IMR-90 (cell line): ENCODE results near the gene TAPBP. TPM values are rescaled to one million over a fixed set of nuclear protein-coding genes. Genes with fewer than 3 reads are reported as not detected.

Experiments
- ATAC-seq: fragments of 200-7000 bp; cut with Tn5 transposase; 2 replicates; pipeline ENCODE4 v1.9.1; 2020; ENCODE audit warnings: low read depth, mild to moderate bottlenecking, moderate library complexity
- BruUV-seq: library from RNA; stranded (reverse); fragments of 400-500 nt; replicated peaks from 2 replicates; lab custom pipeline; 2021; lab: Mats Ljungman, UMichigan
- CTCF ChIA-PET: fragments of 300-600 bp; formaldehyde crosslinking; extraction: SDS; loops from one replicate; lab custom pipeline; 2021; ENCODE audit warnings: antibody characterized with exemption; lab: Yijun Ruan, JAX
- POLR2A ChIA-PET: fragments of 300-600 bp; sonication (Branson Sonifier 250); formaldehyde crosslinking; loops from one replicate; lab custom pipeline; 2022; ENCODE audit warnings: antibody characterized with exemption; ENCODE audit not compliant: unreplicated experiment; lab: Charles Lee
- DNase-seq: peaks from one replicate; pipeline ENCODE4 v3.0.0; 2013
- H2AFZ ChIP-seq: replicated peaks from 2 replicates; pipeline ENCODE3; 2013; ENCODE audit warnings: low read length, mild to moderate bottlenecking; ENCODE audit not compliant: poor library complexity
- H2AK5ac ChIP-seq: 2 replicates; pipeline ENCODE4 v1.6.1; 2013; ENCODE audit warnings: low read depth, low read length, inconsistent platforms
- H2AK9ac ChIP-seq: replicated peaks from 2 replicates; pipeline ENCODE3; 2013; ENCODE audit warnings: mild to moderate bottlenecking, low read depth, low read length, moderate library complexity; ENCODE audit not compliant: poor library complexity
- H2BK120ac ChIP-seq: 2 replicates; pipeline ENCODE4 v1.6.1; 2013; ENCODE audit warnings: low read depth, low read length, inconsistent platforms
- H2BK15ac ChIP-seq: 3 replicates; pipeline ENCODE4 v1.6.1; 2013; ENCODE audit warnings: low read depth, low read length, inconsistent platforms
- H2BK20ac ChIP-seq: 2 replicates; pipeline ENCODE4 v1.6.1; 2013; ENCODE audit warnings: low read depth, mild to moderate bottlenecking, inconsistent platforms, low read length, moderate library complexity
- H2BK5ac ChIP-seq: 2 replicates; pipeline ENCODE4 v1.6.1; 2013; ENCODE audit warnings: mild to moderate bottlenecking, low read depth, low read length, inconsistent platforms; ENCODE audit not compliant: poor library complexity, severe bottlenecking
- H3K14ac ChIP-seq: replicated peaks from 2 replicates; pipeline ENCODE4 v1.6.1; 2013; ENCODE audit warnings: low read depth, low read length, inconsistent platforms
- H3K18ac ChIP-seq: 2 replicates; pipeline ENCODE4 v1.6.1; 2013; ENCODE audit warnings: low read depth, low read length, control low read depth
- H3K23ac ChIP-seq: 2 replicates; pipeline ENCODE4 v1.6.1; 2013; ENCODE audit warnings: low read depth, low read length, inconsistent platforms
- H3K27ac ChIP-seq: 2 replicates; pipeline ENCODE4 v1.5.1; 2013; ENCODE audit warnings: mild to moderate bottlenecking, control low read depth, low read length; ENCODE audit not compliant: insufficient read depth
- H3K27me3 ChIP-seq: 2 replicates; pipeline ENCODE4 v1.6.1; 2013; ENCODE audit warnings: low read length; ENCODE audit not compliant: control insufficient read depth, insufficient read depth
- H3K36me3 ChIP-seq: 2 replicates; pipeline ENCODE4 v1.6.1; 2013; ENCODE audit warnings: low read length, mixed read lengths; ENCODE audit not compliant: control insufficient read depth, insufficient read depth
- H3K4ac ChIP-seq: 2 replicates; pipeline ENCODE4 v1.6.1; 2013; ENCODE audit warnings: low read depth, low read length, inconsistent platforms
- H3K4me1 ChIP-seq: 2 replicates; pipeline ENCODE4 v1.6.1; 2013; ENCODE audit warnings: low read length, mixed read lengths; ENCODE audit not compliant: control insufficient read depth, insufficient read depth
- H3K4me2 ChIP-seq: 2 replicates; pipeline ENCODE4 v1.6.1; 2013; ENCODE audit warnings: low read depth, mild to moderate bottlenecking, control low read depth, low read length, moderate library complexity
- H3K4me3 ChIP-seq: 2 replicates; pipeline ENCODE4 v1.5.1; 2013; ENCODE audit warnings: low read depth, mild to moderate bottlenecking, control low read depth, low read length, moderate library complexity; ENCODE audit not compliant: insufficient read depth
- H3K56ac ChIP-seq: 2 replicates; pipeline ENCODE4 v1.6.1; 2013; ENCODE audit warnings: low read length, inconsistent platforms; ENCODE audit not compliant: insufficient read depth; ENCODE audit errors: extremely low read depth
- H3K79me1 ChIP-seq, 2 experiments: 2 replicates each; pipeline ENCODE4 v1.6.1; 2013; ENCODE audit warnings: low read length in 2 of 2, inconsistent platforms in 1 of 2, low read depth in 1 of 2
- H3K9ac ChIP-seq: 2 replicates; pipeline ENCODE4 v1.6.1; 2013; ENCODE audit warnings: low read depth, low read length, control low read depth
- H3K9me1 ChIP-seq: 2 replicates; pipeline ENCODE4 v1.6.1; 2013; ENCODE audit warnings: low read length, inconsistent platforms; ENCODE audit not compliant: insufficient read depth
- H3K9me3 ChIP-seq: 2 replicates; pipeline ENCODE4 v1.6.1; 2013; ENCODE audit warnings: low read length; ENCODE audit not compliant: control insufficient read depth, insufficient read depth
- H4K20me1 ChIP-seq: 2 replicates; pipeline ENCODE4 v1.6.1; 2013; ENCODE audit warnings: low read length, inconsistent platforms; ENCODE audit not compliant: insufficient read depth
- H4K5ac ChIP-seq: 2 replicates; pipeline ENCODE4 v1.6.1; 2013; ENCODE audit warnings: mild to moderate bottlenecking, low read depth, low read length, control low read depth
- H4K8ac ChIP-seq, 2 experiments: 2 replicates each; pipeline ENCODE4 v1.6.1; 2013; ENCODE audit warnings: low read depth in 2 of 2, low read length in 2 of 2, control low read depth in 1 of 2, inconsistent platforms in 1 of 2
- H4K91ac ChIP-seq: 2 replicates; pipeline ENCODE4 v1.6.1; 2013; ENCODE audit warnings: low read depth, low read length, inconsistent platforms; ENCODE audit not compliant: insufficient read depth
- ELK1 ChIP-seq: fragments of 150-350 bp; IDR thresholded peaks from 2 replicates; pipeline ENCODE4 v1.6.1; 2016; ENCODE audit warnings: low read depth, mild to moderate bottlenecking, low read length, moderate library complexity, borderline replicate concordance
- MAFK ChIP-seq: IDR thresholded peaks from 2 replicates; pipeline ENCODE4 v1.6.1; 2012; ENCODE audit warnings: low read depth, low read length, improper control_type of control experiment
- RCOR1 ChIP-seq: IDR thresholded peaks from 2 replicates; pipeline ENCODE4 v1.6.1; 2012; ENCODE audit warnings: mild to moderate bottlenecking, low read length, improper control_type of control experiment; ENCODE audit not compliant: insufficient replicate concordance
- RFX5 ChIP-seq: IDR thresholded peaks from 2 replicates; pipeline ENCODE4 v1.8.0; 2012; ENCODE audit warnings: low read depth, mild to moderate bottlenecking, low read length, moderate library complexity
- SMC3 ChIP-seq: fragments of 150-350 bp; IDR thresholded peaks from 2 replicates; pipeline ENCODE4 v1.6.1; 2016; ENCODE audit warnings: low read depth, mild to moderate bottlenecking, antibody characterized with exemption, low read length, moderate library complexity
- USF2 ChIP-seq: fragments of 150-350 bp; IDR thresholded peaks from 2 replicates; pipeline ENCODE4 v1.6.1; 2017; ENCODE audit warnings: mild to moderate bottlenecking, antibody characterized with exemption, low read length, low read depth
- WGBS, 2 experiments: methylation state at CpG; one replicate each; pipeline versions ENCODE4 v1.1.5 to v1.1.7; 2013; ENCODE audit warnings: missing lambda C conversion rate in 2 of 2; ENCODE audit not compliant: insufficient read length in 1 of 2; ENCODE audit errors: extremely low coverage in 2 of 2; 5-methylcytosine and 5-hydroxymethylcytosine counted together
- dilution Hi-C: fragments of 300-500 bp; cut with HindIII; formaldehyde crosslinking; loops from one replicate; pipeline ENCODE4 v1.14.3; 2018; ENCODE audit warnings: low sequenced_read_pairs; ENCODE audit not compliant: unreplicated experiment
- in situ Hi-C: fragments of 300-500 bp; cut with MboI; formaldehyde crosslinking; loops from 3 replicates; pipeline ENCODE4 v1.14.3; 2019; ENCODE audit warnings: low sequenced_read_pairs, inconsistent platforms, mixed read lengths
- intact Hi-C: fragments of 100-400 bp; cut with micrococcal nuclease; formaldehyde crosslinking; loops from 2 replicates; pipeline ENCODE4 v1.10.0; 2022
- polyA plus RNA-seq, 3 experiments: library from polyadenylated mRNA; depleted of rRNA; stranded (reverse); fragments of >200 nt; gene quantifications; 2 replicates each; pipeline ENCODE4 v1.2.3, GENCODE V29; 2012; ENCODE audit warnings: low replicate concordance in 1 of 3
- total RNA-seq: library from RNA; depleted of rRNA; stranded (reverse); fragments of >200 nt; gene quantifications from 2 replicates; pipeline ENCODE4 v1.2.3, GENCODE V29; 2012

Gene TAPBP
- total and polyA plus RNA-seq, 2 of the 4 experiments (the other 2 are of a cell fraction): 13.1 to 63.3 TPM

- Histone ChIP-seq H3K4me3 (no peak overlapping the region), H3K9ac (no peak overlapping the region), H2AFZ (peak overlapping the region; percentile 96), H3K4me1 (peaks cover 27% of the 10 kb centered on the region), H3K4me2 (peak overlapping the region; percentile 78), H3K9me3 (no peaks in the 10 kb centered on the region), H3K27me3 (no peaks in the 10 kb centered on the region), H3K4ac (peak overlapping the region; percentile 98), H4K8ac (peak overlapping the region; percentile 79 to 96; a peak in 3 of 4 replicates), H3K27ac (peak overlapping the region; percentile 97; the same call in 1 of the 2 replicates), H4K5ac (peak overlapping the region; percentile 36), H2BK15ac (peak overlapping the region; percentile 43; the same call in 1 of the 3 replicates), H2BK120ac (peak overlapping the region; percentile 86), H3K36me3 (peaks cover 19% of the 10 kb centered on the region), H3K9me1 (peaks cover 17% of the 10 kb centered on the region), H3K18ac (peak overlapping the region; percentile 15; the same call in 1 of the 2 replicates), H3K79me1 (peaks cover 35 to 82% of the 10 kb centered on the region in 2 experiments), H4K20me1 (peaks cover 17% of the 10 kb centered on the region), H2BK5ac (peak overlapping the region; percentile 95), H3K14ac (peak overlapping the region; percentile 93), H3K23ac (peak overlapping the region; percentile 94), H3K56ac (peak overlapping the region; percentile 94), H2BK20ac (peak overlapping the region; percentile 68; the same call in 1 of the 2 replicates), H2AK9ac (peak overlapping the region; percentile 99), H4K91ac (peak overlapping the region; percentile 92), H2AK5ac (peak overlapping the region; percentile 98)
- ChIA-PET CTCF (no interaction called here), POLR2A (no interaction called here)
- 56% methylated on average over 31 of the region's 47 CpGs; no CpG with 5 or more reads in 1 of the 2 experiments for WGBS, 2 experiments
- in situ Hi-C loops: no loop called here
- BruUV-seq: no TSS peak
- DNase-seq: no peak
- intact Hi-C loops: loop anchor here (5.0 kb wide), 1 partner anchor 102 kb away; the partner anchor contains the start of gene CUTA
- dilution Hi-C loops: no loop called here
- no peak for TF ChIP-seq ELK1
- no peak for TF ChIP-seq RFX5
- TF ChIP-seq RCOR1: no peak
- TF ChIP-seq USF2: no peak
- TF ChIP-seq SMC3: no peak
- TF ChIP-seq MAFK: no peak
- ATAC-seq: no peak
Measured at GRCh38 chr6:33314943-33315792, 1.3 kb upstream of the TAPBP start.
